ENCODE results near the gene MAG.
"Not testable (repeated sequence)": the region's sequence is repeated elsewhere in the genome, so short reads cannot be mapped to it uniquely, and the experiment has no call there.

The MAG gene

GRCh38 chr19:35347930-35348298 is 56.0 kb downstream of the MAG start:
- no peak for DNase-seq

GRCh38 chr19:35348911-35349611 is 57.1 kb downstream of the MAG start:
- DNase-seq: no peak

- DNase-seq: no peak
Measured at GRCh38 chr19:35349614-35350521, 57.9 kb downstream of the MAG start.

GRCh38 chr19:35350591-35350990 is 58.6 kb downstream of the MAG start:
- DNase-seq: no peak

GRCh38 chr19:35351411-35352176 is 59.6 kb downstream of the MAG start:
- DNase-seq: no peak

- no peak for DNase-seq
Measured at GRCh38 chr19:35352177-35352447, 60.2 kb downstream of the MAG start.

- peak; percentile 79 for DNase-seq
Measured at GRCh38 chr19:35352448-35353304, 60.7 kb downstream of the MAG start.

- no peak for DNase-seq
Measured at GRCh38 chr19:35353635-35354034, 61.7 kb downstream of the MAG start.

- DNase-seq: peak; percentile 38
Measured at GRCh38 chr19:35354898-35355297, 62.9 kb downstream of the MAG start.

- DNase-seq: no peak
Measured at GRCh38 chr19:35355791-35356460, 64.0 kb downstream of the MAG start.

- peak; percentile 14 for DNase-seq
Measured at GRCh38 chr19:35357867-35358573, 66.1 kb downstream of the MAG start, which contains the start of gene FFAR3. TSS of gene FFAR3 (plus strand) at chr19:35358460. CDS start at chr19:35358891, 431 bp downstream.

- not testable (repeated sequence) for DNase-seq
Measured at GRCh38 chr19:35358834-35359233, 66.9 kb downstream of the MAG start.

GRCh38 chr19:35359395-35359794 is 67.4 kb downstream of the MAG start:
- DNase-seq: not testable (repeated sequence)

- DNase-seq: not testable (repeated sequence)
Measured at GRCh38 chr19:35360081-35360480, 68.1 kb downstream of the MAG start.

- DNase-seq: no peak
Measured at GRCh38 chr19:35360880-35361420, 69.0 kb downstream of the MAG start.

GRCh38 chr19:35362261-35363000 is 70.5 kb downstream of the MAG start:
- DNase-seq: no peak

- DNase-seq: no peak
Measured at GRCh38 chr19:35363001-35363590, 71.1 kb downstream of the MAG start.
